DMS153 treated with DMSO at 0.1 percent for 48 hours (cell line): Measurements from ENCODE around the gene MARCHF11.

Experiments
- DNase-seq: peaks from one replicate; lab custom pipeline; 2025; ENCODE audit not compliant: unreplicated experiment; lab: John Stamatoyannopoulos, UW

Gene MARCHF11

GRCh38 chr5:16134204-16134603 lies 45.4 kb downstream of the MARCHF11 start:
- DNase-seq = no peak

GRCh38 chr5:16131878-16132277 lies 47.7 kb downstream of the MARCHF11 start:
- DNase-seq = no peak

- DNase-seq = no peak
Measured at GRCh38 chr5:16128944-16129343, 50.6 kb downstream of the MARCHF11 start.

GRCh38 chr5:16127865-16128544 lies 51.6 kb downstream of the MARCHF11 start:
- no peak for DNase-seq

GRCh38 chr5:16120579-16120978 lies 59.0 kb downstream of the MARCHF11 start:
- no peak for DNase-seq

GRCh38 chr5:16119790-16120189 lies 59.8 kb downstream of the MARCHF11 start:
- DNase-seq = no peak

- DNase-seq = no peak
Measured at GRCh38 chr5:16115140-16115539, 64.5 kb downstream of the MARCHF11 start.

- no peak for DNase-seq
Measured at GRCh38 chr5:16108418-16108817, 71.2 kb downstream of the MARCHF11 start.

- DNase-seq = no peak
Measured at GRCh38 chr5:16104961-16105360, 74.6 kb downstream of the MARCHF11 start.

- no peak for DNase-seq
Measured at GRCh38 chr5:16095612-16096011, 84.0 kb downstream of the MARCHF11 start.

GRCh38 chr5:16090270-16090669 lies 89.3 kb downstream of the MARCHF11 start:
- no peak for DNase-seq

- DNase-seq = no peak
Measured at GRCh38 chr5:16082982-16083381, 96.6 kb downstream of the MARCHF11 start.

- DNase-seq = no peak
Measured at GRCh38 chr5:16082053-16082452, 97.5 kb downstream of the MARCHF11 start.

GRCh38 chr5:16081376-16081955 lies 98.1 kb downstream of the MARCHF11 start:
- no peak for DNase-seq

- DNase-seq = no peak
Measured at GRCh38 chr5:16076657-16077056, 102.9 kb downstream of the MARCHF11 start.

- no peak for DNase-seq
Measured at GRCh38 chr5:16074358-16074757, 105.2 kb downstream of the MARCHF11 start.

- DNase-seq = no peak
Measured at GRCh38 chr5:16072616-16073015, 107.0 kb downstream of the MARCHF11 start.

- DNase-seq = no peak
Measured at GRCh38 chr5:16067415-16067814, 112.2 kb downstream of the MARCHF11 start.

GRCh38 chr5:16066810-16067209 lies 112.8 kb downstream of the MARCHF11 start:
- no peak for DNase-seq

GRCh38 chr5:16066320-16066719 lies 113.3 kb downstream of the MARCHF11 start:
- DNase-seq = no peak

- DNase-seq = no peak
Measured at GRCh38 chr5:16065831-16066230, 113.8 kb downstream of the MARCHF11 start.

- DNase-seq = no peak
Measured at GRCh38 chr5:16064135-16064893, 115.3 kb downstream of the MARCHF11 start.
